ENCODE data around the gene SBF2.
A peak's percentile ranks its signal among the peaks of the same experiment; 100 is the strongest.

SBF2 gene

GRCh38 chr11:10301656-10302358, 7.8 kb upstream of the SBF2 start:
- no peak overlapping the region for H3K27ac ChIP-seq (ENCODE audit: low read depth, low read length)
- no peak overlapping the region for H3K9ac ChIP-seq (ENCODE audit: low read length)
- H3K79me2 ChIP-seq (ENCODE audit: insufficient read depth, low read length): no peaks in the 10 kb centered on the region
- H3F3A ChIP-seq (ENCODE audit: insufficient read depth): no peaks in the 10 kb centered on the region
- H2AFZ ChIP-seq (ENCODE audit: low read depth, low read length, severe bottlenecking): no peak overlapping the region
- H3K4me3 ChIP-seq (ENCODE audit: insufficient read depth, low read length, poor library complexity, severe bottlenecking): no peak overlapping the region
- no peak for TF ChIP-seq EZH2phosphoT487 (conservative IDR thresholded peaks at IDR 0.05; ENCODE audit: low read length)
- TF ChIP-seq CTCF (IDR thresholded peaks at IDR 0.05; ENCODE audit: insufficient read depth, low read length, poor library complexity, severe bottlenecking): no peak
- H4K20me1 ChIP-seq (ENCODE audit: low read depth, low read length): no peaks in the 10 kb centered on the region
- no peaks in the 10 kb centered on the region for H3K9me2 ChIP-seq (replicated peaks; ENCODE audit: insufficient read depth, low read length)
- H3K27me3 ChIP-seq (ENCODE audit: low read length): no peaks in the 10 kb centered on the region
- H3K9me3 ChIP-seq (ENCODE audit: insufficient read depth, low read length): no peaks in the 10 kb centered on the region
- no peaks in the 10 kb centered on the region for H3K36me3 ChIP-seq (ENCODE audit: low read length)
- no peak overlapping the region for H3K4me2 ChIP-seq (ENCODE audit: low read depth, low read length, poor library complexity, severe bottlenecking)

GRCh38 chr11:10298342-10298741, 4.3 kb upstream of the SBF2 start:
- Histone ChIP-seq H3K9me3 (ENCODE audit: insufficient read depth, low read length) (no peaks in the 10 kb centered on the region), H3K79me2 (ENCODE audit: insufficient read depth, low read length) (no peaks in the 10 kb centered on the region), H2AFZ (ENCODE audit: low read depth, low read length, severe bottlenecking) (no peak overlapping the region), H3F3A (ENCODE audit: insufficient read depth) (no peaks in the 10 kb centered on the region), H3K36me3 (ENCODE audit: low read length) (no peaks in the 10 kb centered on the region), H3K4me2 (ENCODE audit: low read depth, low read length, poor library complexity, severe bottlenecking) (no peak overlapping the region), H4K20me1 (ENCODE audit: low read depth, low read length) (no peaks in the 10 kb centered on the region), H3K27ac (ENCODE audit: low read depth, low read length) (no peak overlapping the region), H3K4me3 (ENCODE audit: insufficient read depth, low read length, poor library complexity, severe bottlenecking) (no peak overlapping the region), H3K9me2 (replicated peaks; ENCODE audit: insufficient read depth, low read length) (no peaks in the 10 kb centered on the region), H3K27me3 (ENCODE audit: low read length) (no peaks in the 10 kb centered on the region), H3K9ac (ENCODE audit: low read length) (no peak overlapping the region)
- no peak for TF ChIP-seq EZH2phosphoT487 (conservative IDR thresholded peaks at IDR 0.05; ENCODE audit: low read length)

GRCh38 chr11:10295064-10295901, 1.3 kb upstream of the SBF2 start:
- H4K20me1 ChIP-seq (ENCODE audit: low read depth, low read length): no peaks in the 10 kb centered on the region
- H3K27ac ChIP-seq (ENCODE audit: low read depth, low read length): no peak overlapping the region
- peaks cover 5% of the 10 kb centered on the region; the same call in 1 of the 2 replicates for H3F3A ChIP-seq (ENCODE audit: insufficient read depth)
- H3K27me3 ChIP-seq (ENCODE audit: low read length): no peaks in the 10 kb centered on the region
- H3K4me3 ChIP-seq (ENCODE audit: insufficient read depth, low read length, poor library complexity, severe bottlenecking): no peak overlapping the region
- no peaks in the 10 kb centered on the region for H3K36me3 ChIP-seq (ENCODE audit: low read length)
- no peaks in the 10 kb centered on the region for H3K9me3 ChIP-seq (ENCODE audit: insufficient read depth, low read length)
- TF ChIP-seq EZH2phosphoT487 (conservative IDR thresholded peaks at IDR 0.05; ENCODE audit: low read length): no peak
- no peaks in the 10 kb centered on the region for H3K79me2 ChIP-seq (ENCODE audit: insufficient read depth, low read length)
- no peak overlapping the region for H3K9ac ChIP-seq (ENCODE audit: low read length)
- H3K4me2 ChIP-seq (ENCODE audit: low read depth, low read length, poor library complexity, severe bottlenecking): peak overlapping the region; percentile 71
- H3K9me2 ChIP-seq (replicated peaks; ENCODE audit: insufficient read depth, low read length): no peaks in the 10 kb centered on the region
- no peak overlapping the region for H2AFZ ChIP-seq (ENCODE audit: low read depth, low read length, severe bottlenecking)

GRCh38 chr11:10294290-10294953, 403 bp upstream of the SBF2 start:
- Histone ChIP-seq H3K79me2 (ENCODE audit: insufficient read depth, low read length) (no peaks in the 10 kb centered on the region), H2AFZ (ENCODE audit: low read depth, low read length, severe bottlenecking) (peak overlapping the region; percentile 99), H3K9me3 (ENCODE audit: insufficient read depth, low read length) (no peaks in the 10 kb centered on the region), H3K27me3 (ENCODE audit: low read length) (no peaks in the 10 kb centered on the region), H3K4me3 (ENCODE audit: insufficient read depth, low read length, poor library complexity, severe bottlenecking) (peak overlapping the region; percentile 72), H3K27ac (ENCODE audit: low read depth, low read length) (no peak overlapping the region), H4K20me1 (ENCODE audit: low read depth, low read length) (no peaks in the 10 kb centered on the region), H3F3A (ENCODE audit: insufficient read depth) (peaks cover 5% of the 10 kb centered on the region; the same call in 1 of the 2 replicates), H3K4me2 (ENCODE audit: low read depth, low read length, poor library complexity, severe bottlenecking) (peak overlapping the region; percentile 71), H3K9me2 (replicated peaks; ENCODE audit: insufficient read depth, low read length) (no peaks in the 10 kb centered on the region), H3K36me3 (ENCODE audit: low read length) (no peaks in the 10 kb centered on the region), H3K9ac (ENCODE audit: low read length) (peak overlapping the region; percentile 65)
- TF ChIP-seq CTCF (IDR thresholded peaks at IDR 0.05; ENCODE audit: insufficient read depth, low read length, poor library complexity, severe bottlenecking): no peak
- TF ChIP-seq EZH2phosphoT487 (conservative IDR thresholded peaks at IDR 0.05; ENCODE audit: low read length): peak; percentile 87; the same call in 1 of the 2 replicates

Measured in SU-DHL-6 (cell line).